Measurements from ENCODE around the gene C1orf35. TPM values are rescaled to one million over a fixed set of nuclear protein-coding genes. Genes with fewer than 3 reads are reported as not detected.

Gene C1orf35
- total RNA-seq, 3 donors from 2014 or later = 10.6 to 15.7 (median 13.9) TPM

DNA sequence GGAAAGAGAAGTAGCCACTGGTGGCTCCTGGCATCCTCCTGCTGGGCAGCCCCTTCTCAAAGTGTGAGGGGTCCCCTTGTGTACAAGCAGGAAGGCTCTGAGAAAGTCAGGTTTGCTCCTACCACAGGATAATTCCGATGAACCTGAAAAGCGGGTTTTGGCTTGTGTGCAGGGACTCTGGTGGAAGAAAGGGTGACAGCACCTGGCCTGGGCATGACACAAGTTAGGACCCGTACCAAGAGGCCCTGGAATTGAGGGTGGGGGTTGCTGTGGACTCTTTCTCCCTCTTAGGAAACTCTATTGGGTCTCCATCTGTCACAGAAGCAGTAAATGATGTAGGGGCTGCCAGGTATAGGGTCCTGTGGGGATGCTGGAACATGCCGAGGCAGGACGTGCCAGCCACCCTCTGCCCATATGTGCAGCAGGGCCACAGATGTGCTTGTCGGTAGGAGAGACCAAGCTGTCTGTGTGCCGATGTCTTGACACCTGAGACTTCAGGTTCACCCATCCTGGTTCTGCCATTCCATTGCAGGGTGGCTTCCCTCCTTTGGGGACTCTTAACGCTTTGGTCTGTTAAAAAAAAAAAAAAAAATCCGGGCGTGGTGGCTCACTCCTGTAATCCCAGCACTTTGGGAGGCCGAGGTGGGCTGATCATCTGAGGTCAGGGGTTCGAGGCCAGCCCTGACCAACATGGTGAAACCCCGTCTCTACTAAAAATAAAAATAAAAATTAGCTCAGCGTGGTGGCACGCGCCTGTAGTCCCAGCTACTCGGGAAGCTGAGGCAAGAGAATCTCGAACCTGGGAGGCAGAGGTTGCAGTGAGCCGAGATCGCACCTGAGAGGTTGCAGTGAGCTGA is 9.8 kb downstream of the C1orf35 start:
- intact Hi-C loops (cut with DNase I, micrococcal nuclease) = no loop called here
- Histone ChIP-seq H3K36me3 (ENCODE audit: low read depth) (peaks cover 4% of the 10 kb centered on the region), H3K4me3 (no peak overlapping the region), H3K4me1 (ENCODE audit: low read depth) (peaks cover 44% of the 10 kb centered on the region), H3K9me3 (peaks cover 8% of the 10 kb centered on the region)
- DNase-seq = no peak
- TF ChIP-seq, protein P1, sequence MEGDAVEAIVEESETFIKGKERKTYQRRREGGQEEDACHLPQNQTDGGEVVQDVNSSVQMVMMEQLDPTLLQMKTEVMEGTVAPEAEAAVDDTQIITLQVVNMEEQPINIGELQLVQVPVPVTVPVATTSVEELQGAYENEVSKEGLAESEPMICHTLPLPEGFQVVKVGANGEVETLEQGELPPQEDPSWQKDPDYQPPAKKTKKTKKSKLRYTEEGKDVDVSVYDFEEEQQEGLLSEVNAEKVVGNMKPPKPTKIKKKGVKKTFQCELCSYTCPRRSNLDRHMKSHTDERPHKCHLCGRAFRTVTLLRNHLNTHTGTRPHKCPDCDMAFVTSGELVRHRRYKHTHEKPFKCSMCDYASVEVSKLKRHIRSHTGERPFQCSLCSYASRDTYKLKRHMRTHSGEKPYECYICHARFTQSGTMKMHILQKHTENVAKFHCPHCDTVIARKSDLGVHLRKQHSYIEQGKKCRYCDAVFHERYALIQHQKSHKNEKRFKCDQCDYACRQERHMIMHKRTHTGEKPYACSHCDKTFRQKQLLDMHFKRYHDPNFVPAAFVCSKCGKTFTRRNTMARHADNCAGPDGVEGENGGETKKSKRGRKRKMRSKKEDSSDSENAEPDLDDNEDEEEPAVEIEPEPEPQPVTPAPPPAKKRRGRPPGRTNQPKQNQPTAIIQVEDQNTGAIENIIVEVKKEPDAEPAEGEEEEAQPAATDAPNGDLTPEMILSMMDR (IDR thresholded peaks at IDR 0.05) = no peak
- ATAC-seq = no peak

DNA sequence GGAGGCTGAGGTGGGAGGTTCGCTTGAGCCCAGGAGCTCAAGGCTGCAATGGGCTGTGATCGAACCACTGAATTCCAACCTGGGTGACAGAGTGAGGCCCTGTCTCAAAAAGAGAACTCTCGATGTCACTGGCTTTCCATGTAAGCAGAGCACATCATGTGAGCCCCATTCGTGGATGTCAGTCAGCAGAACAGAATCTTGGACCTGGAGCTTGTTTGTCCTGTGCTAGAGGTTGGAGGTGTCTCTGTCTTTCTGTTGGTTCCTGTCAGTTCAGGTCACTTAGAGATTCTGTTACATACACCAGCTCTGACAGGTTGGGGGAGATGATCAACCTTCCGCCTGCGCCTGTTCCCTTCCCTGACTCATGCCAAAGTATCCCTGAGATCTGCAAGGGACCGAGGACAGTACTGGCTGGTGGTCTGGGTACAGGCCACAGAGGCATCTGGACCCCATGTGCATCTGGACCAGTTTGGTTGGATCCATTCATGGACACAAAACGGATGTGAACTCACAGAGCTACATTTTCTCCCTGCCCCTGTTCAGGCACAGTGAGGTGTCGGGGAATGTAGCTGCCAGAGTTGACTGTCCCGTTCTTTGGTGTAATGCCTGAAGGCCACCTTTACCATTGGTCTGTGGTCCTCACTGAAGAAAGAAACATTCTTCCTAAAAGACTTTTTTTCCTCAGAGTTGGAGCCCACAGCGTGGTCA is 10.6 kb downstream of the C1orf35 start:
- Histone ChIP-seq H3K4me1 (ENCODE audit: low read depth) (peaks cover 52% of the 10 kb centered on the region), H3K36me3 (ENCODE audit: low read depth) (no peaks in the 10 kb centered on the region), H3K4me3 (no peak overlapping the region), H3K9me3 (peaks cover 8% of the 10 kb centered on the region)
- TF ChIP-seq, protein P1 (IDR thresholded peaks at IDR 0.05) = no peak
- DNase-seq (no peak), ATAC-seq (no peak)
- intact Hi-C loops (cut with DNase I, micrococcal nuclease) = no loop called here

DNA sequence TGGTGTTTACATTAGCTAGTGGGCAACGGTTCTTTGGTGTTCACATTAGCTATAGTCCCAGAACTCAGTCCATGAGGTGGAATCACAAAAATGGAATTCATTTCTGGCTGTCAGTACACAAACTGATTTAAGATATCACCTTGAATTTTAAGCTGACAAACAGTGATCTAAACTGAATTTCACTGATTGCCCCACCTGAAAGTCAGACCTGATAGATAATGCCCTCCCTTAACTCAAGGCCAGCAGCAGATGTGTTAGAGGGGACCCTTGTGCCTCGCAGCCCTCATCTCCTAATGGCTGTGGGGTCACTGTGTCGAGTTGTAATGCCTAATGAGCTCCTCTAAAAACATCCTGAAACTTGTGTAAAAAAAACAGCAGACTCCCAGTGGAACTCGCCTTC is 12.0 kb downstream of the C1orf35 start:
- H3K4me3 ChIP-seq = no peak overlapping the region
- peaks cover 62% of the 10 kb centered on the region for H3K4me1 ChIP-seq (ENCODE audit: low read depth)
- TF ChIP-seq, protein P1 (IDR thresholded peaks at IDR 0.05) = no peak
- DNase-seq = no peak
- H3K9me3 ChIP-seq = peaks cover 8% of the 10 kb centered on the region
- no peaks in the 10 kb centered on the region for H3K36me3 ChIP-seq (ENCODE audit: low read depth)
- intact Hi-C loops (cut with DNase I, micrococcal nuclease) = no loop called here
- ATAC-seq = no peak

DNA sequence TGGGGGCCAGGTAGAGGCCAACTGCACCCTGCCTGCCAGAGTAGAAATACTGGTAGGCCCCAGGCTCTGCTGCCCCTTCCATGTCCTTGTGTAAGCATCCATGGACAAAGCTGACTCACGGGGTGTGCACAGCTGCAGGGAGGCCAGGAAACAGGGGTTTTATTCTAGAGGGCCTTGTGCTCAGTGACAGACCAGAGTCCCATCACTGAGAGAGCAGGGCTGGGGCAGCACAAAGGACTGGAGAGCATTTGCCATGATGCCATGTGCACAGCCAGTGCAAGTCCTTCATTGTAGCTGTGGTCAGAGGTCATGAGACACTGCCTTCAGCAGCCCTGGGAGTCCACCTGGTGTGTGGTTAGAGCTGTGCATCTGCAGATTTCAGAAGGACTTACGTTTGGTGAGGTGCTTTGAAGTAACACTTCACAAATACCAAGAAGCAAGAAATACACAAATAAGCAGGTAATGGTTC is 12.5 kb downstream of the C1orf35 start:
- no peaks in the 10 kb centered on the region for H3K36me3 ChIP-seq (ENCODE audit: low read depth)
- H3K4me3 ChIP-seq = no peak overlapping the region
- peaks cover 8% of the 10 kb centered on the region for H3K9me3 ChIP-seq
- TF ChIP-seq, protein P1 (IDR thresholded peaks at IDR 0.05) = no peak
- ATAC-seq (peak; percentile 23), DNase-seq (no peak)
- intact Hi-C loops (cut with DNase I, micrococcal nuclease) = no loop called here
- peaks cover 65% of the 10 kb centered on the region for H3K4me1 ChIP-seq (ENCODE audit: low read depth)

DNA sequence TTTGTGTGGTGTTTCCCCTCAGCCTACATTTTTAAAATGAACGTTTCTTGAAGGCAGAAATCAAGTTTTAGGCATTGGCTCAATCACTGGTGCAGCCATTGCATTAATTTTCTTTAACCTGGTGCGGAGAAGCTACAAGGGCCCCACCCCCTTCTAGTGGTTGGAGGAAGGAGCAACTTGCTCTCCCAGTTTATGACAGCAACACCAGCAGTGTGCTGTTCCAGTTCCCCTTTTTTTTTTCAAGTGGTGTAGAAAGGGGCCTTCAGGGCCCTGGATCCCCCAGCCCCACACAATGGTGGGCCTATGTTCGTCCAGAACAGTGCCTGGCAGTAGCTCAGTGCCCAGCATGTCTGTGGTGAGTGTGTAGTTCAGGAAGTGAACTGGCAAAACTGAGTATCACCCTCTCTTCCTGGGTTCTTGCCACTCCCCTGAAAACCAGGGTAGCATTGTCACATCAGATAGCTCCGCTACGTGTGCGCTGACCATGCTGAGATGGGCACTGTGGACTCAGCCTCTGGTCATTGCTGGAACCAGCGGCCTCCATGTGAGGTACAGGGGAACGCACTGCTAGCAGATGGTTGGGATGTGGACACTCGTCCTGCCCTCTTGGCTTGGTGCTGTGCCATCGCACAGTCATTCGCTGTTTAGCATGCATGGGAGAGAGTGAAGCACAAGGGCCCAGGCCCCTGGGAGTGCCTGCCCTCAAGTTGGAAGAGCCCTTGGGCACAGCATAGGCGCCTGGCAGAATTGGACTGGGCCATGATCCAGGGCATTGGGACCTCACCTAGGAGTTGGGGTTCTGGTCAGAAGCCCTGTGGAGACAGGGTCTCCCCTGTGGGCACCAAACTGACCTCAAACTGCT is 13.4 kb downstream of the C1orf35 start:
- Histone ChIP-seq H3K36me3 (ENCODE audit: low read depth) (no peaks in the 10 kb centered on the region), H3K4me1 (ENCODE audit: low read depth) (peaks cover 69% of the 10 kb centered on the region), H3K9me3 (peaks cover 6% of the 10 kb centered on the region), H3K4me3 (no peak overlapping the region)
- no peak for ATAC-seq
- TF ChIP-seq, protein P1 (IDR thresholded peaks at IDR 0.05) = no peak
- intact Hi-C loops (cut with DNase I, micrococcal nuclease) = no loop called here
- DNase-seq = no peak
